ENCODE measurements around the gene LASP1NB. TPM values are rescaled to one million over a fixed set of nuclear protein-coding genes. Genes with fewer than 3 reads are reported as not detected.

LASP1NB gene

DNA sequence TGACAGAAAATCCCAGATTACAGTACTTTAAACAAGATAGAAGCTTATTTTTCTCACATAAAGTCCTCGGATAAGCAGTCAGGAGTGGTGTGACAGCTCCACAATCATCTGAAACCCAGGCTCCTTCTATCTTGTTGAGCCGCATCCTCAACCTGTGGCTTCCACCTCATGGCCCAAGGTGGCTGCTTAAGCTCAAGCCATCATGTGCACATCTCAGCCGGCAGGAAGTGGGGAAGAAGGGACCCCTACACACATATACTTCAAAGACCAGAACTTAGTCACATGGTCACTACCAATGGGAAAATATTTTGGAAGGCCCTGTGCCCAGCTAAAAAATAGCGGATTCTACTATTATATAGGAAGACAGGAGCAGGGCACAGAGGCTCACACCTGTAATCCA, 52.8 kb downstream of the LASP1NB start:
- Histone ChIP-seq H3K9ac (ENCODE audit: low read depth in 1 of 2, low read length in 2 of 2) (no peak overlapping the region), H3K9me3 (ENCODE audit: control insufficient read depth in 4 of 4, low read length in 3 of 4) (no peaks in the 10 kb centered on the region), H3K4me1 (ENCODE audit: control insufficient read depth in 4 of 4, insufficient read depth in 4 of 4, low read length in 3 of 4) (no peaks in the 10 kb centered on the region), H3K27me3 (ENCODE audit: control insufficient read depth in 4 of 4, insufficient read depth in 4 of 4, low read length in 3 of 4) (no peaks in the 10 kb centered on the region), H3K27ac (ENCODE audit: low read depth in 1 of 2, low read length in 2 of 2) (no peak overlapping the region), H3K4me3 (ENCODE audit: low read depth in 1 of 3, low read length in 3 of 3) (no peak overlapping the region), H3K36me3 (ENCODE audit: control insufficient read depth in 4 of 4, insufficient read depth in 3 of 4, low read depth in 1 of 4, low read length in 3 of 4) (no peaks in the 10 kb centered on the region)
- 95% methylated on average over 4 of the region's 4 CpGs for WGBS
- TF ChIP-seq SP1 (IDR thresholded peaks at IDR 0.05) = no peak
- TF ChIP-seq FOXA1 (IDR thresholded peaks at IDR 0.05) = no peak
- TF ChIP-seq RXRA (IDR thresholded peaks at IDR 0.05) = no peak
- TF ChIP-seq, protein P1, sequence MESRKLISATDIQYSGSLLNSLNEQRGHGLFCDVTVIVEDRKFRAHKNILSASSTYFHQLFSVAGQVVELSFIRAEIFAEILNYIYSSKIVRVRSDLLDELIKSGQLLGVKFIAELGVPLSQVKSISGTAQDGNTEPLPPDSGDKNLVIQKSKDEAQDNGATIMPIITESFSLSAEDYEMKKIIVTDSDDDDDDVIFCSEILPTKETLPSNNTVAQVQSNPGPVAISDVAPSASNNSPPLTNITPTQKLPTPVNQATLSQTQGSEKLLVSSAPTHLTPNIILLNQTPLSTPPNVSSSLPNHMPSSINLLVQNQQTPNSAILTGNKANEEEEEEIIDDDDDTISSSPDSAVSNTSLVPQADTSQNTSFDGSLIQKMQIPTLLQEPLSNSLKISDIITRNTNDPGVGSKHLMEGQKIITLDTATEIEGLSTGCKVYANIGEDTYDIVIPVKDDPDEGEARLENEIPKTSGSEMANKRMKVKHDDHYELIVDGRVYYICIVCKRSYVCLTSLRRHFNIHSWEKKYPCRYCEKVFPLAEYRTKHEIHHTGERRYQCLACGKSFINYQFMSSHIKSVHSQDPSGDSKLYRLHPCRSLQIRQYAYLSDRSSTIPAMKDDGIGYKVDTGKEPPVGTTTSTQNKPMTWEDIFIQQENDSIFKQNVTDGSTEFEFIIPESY (IDR thresholded peaks at IDR 0.05) = no peak
- TF ChIP-seq, protein P2, sequence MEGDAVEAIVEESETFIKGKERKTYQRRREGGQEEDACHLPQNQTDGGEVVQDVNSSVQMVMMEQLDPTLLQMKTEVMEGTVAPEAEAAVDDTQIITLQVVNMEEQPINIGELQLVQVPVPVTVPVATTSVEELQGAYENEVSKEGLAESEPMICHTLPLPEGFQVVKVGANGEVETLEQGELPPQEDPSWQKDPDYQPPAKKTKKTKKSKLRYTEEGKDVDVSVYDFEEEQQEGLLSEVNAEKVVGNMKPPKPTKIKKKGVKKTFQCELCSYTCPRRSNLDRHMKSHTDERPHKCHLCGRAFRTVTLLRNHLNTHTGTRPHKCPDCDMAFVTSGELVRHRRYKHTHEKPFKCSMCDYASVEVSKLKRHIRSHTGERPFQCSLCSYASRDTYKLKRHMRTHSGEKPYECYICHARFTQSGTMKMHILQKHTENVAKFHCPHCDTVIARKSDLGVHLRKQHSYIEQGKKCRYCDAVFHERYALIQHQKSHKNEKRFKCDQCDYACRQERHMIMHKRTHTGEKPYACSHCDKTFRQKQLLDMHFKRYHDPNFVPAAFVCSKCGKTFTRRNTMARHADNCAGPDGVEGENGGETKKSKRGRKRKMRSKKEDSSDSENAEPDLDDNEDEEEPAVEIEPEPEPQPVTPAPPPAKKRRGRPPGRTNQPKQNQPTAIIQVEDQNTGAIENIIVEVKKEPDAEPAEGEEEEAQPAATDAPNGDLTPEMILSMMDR (IDR thresholded peaks at IDR 0.05; ENCODE audit: low read depth, low read length, missing input control) = no peak
- no peak for TF ChIP-seq EGR1 (IDR thresholded peaks at IDR 0.05; ENCODE audit: low read depth in 2 of 2)
- TF ChIP-seq GABPA (IDR thresholded peaks at IDR 0.05 in 1 of 2, conservative IDR thresholded peaks at IDR 0.05 in 1 of 2) = no peak
- TF ChIP-seq RAD21 (IDR thresholded peaks at IDR 0.05) = no peak
- TF ChIP-seq HNF4A (conservative IDR thresholded peaks at IDR 0.05) = no peak
- TF ChIP-seq, protein P3, sequence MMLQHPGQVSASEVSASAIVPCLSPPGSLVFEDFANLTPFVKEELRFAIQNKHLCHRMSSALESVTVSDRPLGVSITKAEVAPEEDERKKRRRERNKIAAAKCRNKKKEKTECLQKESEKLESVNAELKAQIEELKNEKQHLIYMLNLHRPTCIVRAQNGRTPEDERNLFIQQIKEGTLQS (IDR thresholded peaks at IDR 0.05) = no peak
- no peak for TF ChIP-seq TAF1 (conservative IDR thresholded peaks at IDR 0.05)
- TF ChIP-seq JUND (IDR thresholded peaks at IDR 0.05) = no peak
- TF ChIP-seq, protein P4, sequence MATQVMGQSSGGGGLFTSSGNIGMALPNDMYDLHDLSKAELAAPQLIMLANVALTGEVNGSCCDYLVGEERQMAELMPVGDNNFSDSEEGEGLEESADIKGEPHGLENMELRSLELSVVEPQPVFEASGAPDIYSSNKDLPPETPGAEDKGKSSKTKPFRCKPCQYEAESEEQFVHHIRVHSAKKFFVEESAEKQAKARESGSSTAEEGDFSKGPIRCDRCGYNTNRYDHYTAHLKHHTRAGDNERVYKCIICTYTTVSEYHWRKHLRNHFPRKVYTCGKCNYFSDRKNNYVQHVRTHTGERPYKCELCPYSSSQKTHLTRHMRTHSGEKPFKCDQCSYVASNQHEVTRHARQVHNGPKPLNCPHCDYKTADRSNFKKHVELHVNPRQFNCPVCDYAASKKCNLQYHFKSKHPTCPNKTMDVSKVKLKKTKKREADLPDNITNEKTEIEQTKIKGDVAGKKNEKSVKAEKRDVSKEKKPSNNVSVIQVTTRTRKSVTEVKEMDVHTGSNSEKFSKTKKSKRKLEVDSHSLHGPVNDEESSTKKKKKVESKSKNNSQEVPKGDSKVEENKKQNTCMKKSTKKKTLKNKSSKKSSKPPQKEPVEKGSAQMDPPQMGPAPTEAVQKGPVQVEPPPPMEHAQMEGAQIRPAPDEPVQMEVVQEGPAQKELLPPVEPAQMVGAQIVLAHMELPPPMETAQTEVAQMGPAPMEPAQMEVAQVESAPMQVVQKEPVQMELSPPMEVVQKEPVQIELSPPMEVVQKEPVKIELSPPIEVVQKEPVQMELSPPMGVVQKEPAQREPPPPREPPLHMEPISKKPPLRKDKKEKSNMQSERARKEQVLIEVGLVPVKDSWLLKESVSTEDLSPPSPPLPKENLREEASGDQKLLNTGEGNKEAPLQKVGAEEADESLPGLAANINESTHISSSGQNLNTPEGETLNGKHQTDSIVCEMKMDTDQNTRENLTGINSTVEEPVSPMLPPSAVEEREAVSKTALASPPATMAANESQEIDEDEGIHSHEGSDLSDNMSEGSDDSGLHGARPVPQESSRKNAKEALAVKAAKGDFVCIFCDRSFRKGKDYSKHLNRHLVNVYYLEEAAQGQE (IDR thresholded peaks at IDR 0.05) = no peak
- TF ChIP-seq, protein P5, sequence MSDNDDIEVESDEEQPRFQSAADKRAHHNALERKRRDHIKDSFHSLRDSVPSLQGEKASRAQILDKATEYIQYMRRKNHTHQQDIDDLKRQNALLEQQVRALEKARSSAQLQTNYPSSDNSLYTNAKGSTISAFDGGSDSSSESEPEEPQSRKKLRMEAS (IDR thresholded peaks at IDR 0.05) = no peak
- TF ChIP-seq YY1 (IDR thresholded peaks at IDR 0.05) = no peak
- no peak for TF ChIP-seq NR2F2 (IDR thresholded peaks at IDR 0.05)
- TF ChIP-seq FOXA2 (IDR thresholded peaks at IDR 0.05) = no peak
- no peak for TF ChIP-seq HNF4G (IDR thresholded peaks at IDR 0.05)
- no peak for DNase-seq (ENCODE audit: low spot score)

Small RNA genes lying within 50 kb of the gene (small RNA-seq; reads per million reads assigned to genes)
- not detected for gene MIR6779

Other genes starting within 250 kb of the LASP1NB start
- 10 to 100 TPM in 1 of 2 donors, 1 to 10 TPM in 1; 8.5 to 22.8 TPM for gene MLLT6, start 220.3 kb upstream of the LASP1NB start, total RNA-seq
- gene MLLT6, start 220.3 kb upstream of the LASP1NB start, polyA plus RNA-seq = 1 to 10 TPM; 3.3 to 7.7 TPM
- gene CISD3, start 195.3 kb upstream of the LASP1NB start, total RNA-seq = 1 to 10 TPM; 4.5 to 9.0 TPM
- 100 to 1,000 TPM in 1 of 2 donors, 10 to 100 TPM in 1; 65.6 to 152 TPM for gene CISD3, start 195.3 kb upstream of the LASP1NB start, polyA plus RNA-seq
- gene PCGF2, start 177.3 kb upstream of the LASP1NB start, total RNA-seq = 1 to 10 TPM; 1.2 to 2.2 TPM
- 1 to 10 TPM; 1.3 to 3.2 TPM for gene PCGF2, start 177.3 kb upstream of the LASP1NB start, polyA plus RNA-seq
- 100 to 1,000 TPM; 121 to 137 TPM for gene PSMB3, start 172.9 kb upstream of the LASP1NB start, total RNA-seq
- gene PSMB3, start 172.9 kb upstream of the LASP1NB start, polyA plus RNA-seq = 100 to 1,000 TPM; 200 to 279 TPM
- 10 to 100 TPM; 18.2 to 21.5 TPM for gene PIP4K2B, start 126.1 kb upstream of the LASP1NB start, total RNA-seq
- gene PIP4K2B, start 126.1 kb upstream of the LASP1NB start, polyA plus RNA-seq = 1 to 10 TPM; 2.4 to 9.0 TPM
- gene CWC25, start 100.3 kb upstream of the LASP1NB start, total RNA-seq = 1 to 10 TPM; 5.7 to 10.0 TPM
- 1 to 10 TPM; 6.2 to 8.6 TPM for gene CWC25, start 100.3 kb upstream of the LASP1NB start, polyA plus RNA-seq
- gene RPL23, start 71.9 kb upstream of the LASP1NB start, total RNA-seq = 100 to 1,000 TPM; 284 to 797 TPM
- 100 to 1,000 TPM; 552 to 740 TPM for gene RPL23, start 71.9 kb upstream of the LASP1NB start, polyA plus RNA-seq
- 10 to 100 TPM; 59.4 to 77.4 TPM for gene LASP1, start 55.6 kb upstream of the LASP1NB start, total RNA-seq
- gene LASP1, start 55.6 kb upstream of the LASP1NB start, polyA plus RNA-seq = 10 to 100 TPM; 18.2 to 77.7 TPM
- gene FBXO47, start 41.8 kb downstream of the LASP1NB start, total RNA-seq = not detected
- not detected for gene FBXO47, start 41.8 kb downstream of the LASP1NB start, polyA plus RNA-seq
- gene PLXDC1, start 226.0 kb downstream of the LASP1NB start, total RNA-seq = under 1 TPM; 0.42 to 0.84 TPM
- gene PLXDC1, start 226.0 kb downstream of the LASP1NB start, polyA plus RNA-seq = under 1 TPM; 0.14 to 0.17 TPM
- gene ARL5C, start 240.5 kb downstream of the LASP1NB start, total RNA-seq = not detected
- gene ARL5C, start 240.5 kb downstream of the LASP1NB start, polyA plus RNA-seq = not detected